ENCODE data around the gene TRIO.

The TRIO gene

GRCh38 chr5:14182761-14183160 is 39.6 kb downstream of the TRIO start:
- H3K9me3 ChIP-seq (ENCODE audit: control insufficient read depth in 2 of 2, low read length in 2 of 2) = no peaks in the 10 kb centered on the region
- H3K9ac ChIP-seq (ENCODE audit: low read depth in 1 of 2, low read length in 2 of 2) = no peak overlapping the region
- no peaks in the 10 kb centered on the region for H3K27me3 ChIP-seq (ENCODE audit: control insufficient read depth in 2 of 2, insufficient read depth in 2 of 2, low read length in 2 of 2)
- H3K4me1 ChIP-seq (ENCODE audit: control insufficient read depth in 2 of 2, insufficient read depth in 2 of 2, low read length in 2 of 2) = peaks cover 12 to 16% of the 10 kb centered on the region in 2 donors
- peak overlapping the region; percentile 41 to 59 for H3K27ac ChIP-seq (ENCODE audit: low read depth in 2 of 2, low read length in 2 of 2)
- no peaks in the 10 kb centered on the region for H3K36me3 ChIP-seq (ENCODE audit: control insufficient read depth in 2 of 2, insufficient read depth in 2 of 2, low read length in 2 of 2)
- no peak overlapping the region for H3K4me3 ChIP-seq (ENCODE audit: low read length in 2 of 2)

GRCh38 chr5:14183187-14183939 is 40.2 kb downstream of the TRIO start:
- peaks cover 12 to 16% of the 10 kb centered on the region in 2 donors for H3K4me1 ChIP-seq (ENCODE audit: control insufficient read depth in 2 of 2, insufficient read depth in 2 of 2, low read length in 2 of 2)

DNA sequence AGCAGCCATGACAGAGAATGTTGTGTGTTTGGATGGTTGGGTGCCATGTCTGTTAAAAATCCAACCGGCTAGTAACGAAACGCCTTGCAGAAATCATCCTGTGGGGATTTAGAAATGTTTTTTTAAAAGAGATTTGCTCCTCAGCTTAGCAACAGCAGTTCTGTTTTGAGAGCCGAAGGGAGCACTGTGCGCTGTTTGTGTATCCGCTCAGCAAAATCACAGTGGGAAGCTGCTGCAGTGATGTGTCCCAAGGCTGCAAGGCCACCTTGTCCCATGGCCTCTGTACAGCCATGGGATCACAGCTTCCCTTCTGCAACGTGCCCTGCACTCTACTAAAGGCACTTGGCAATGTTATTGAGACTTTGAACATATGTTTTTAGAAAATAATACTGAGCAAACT is 40.9 kb downstream of the TRIO start:
- no peaks in the 10 kb centered on the region for H3K9me3 ChIP-seq (ENCODE audit: control insufficient read depth in 2 of 2, low read length in 2 of 2)
- H3K4me3 ChIP-seq (ENCODE audit: low read length in 2 of 2) = no peak overlapping the region
- no peaks in the 10 kb centered on the region for H3K27me3 ChIP-seq (ENCODE audit: control insufficient read depth in 2 of 2, insufficient read depth in 2 of 2, low read length in 2 of 2)
- peak overlapping the region; percentile 59 to 70 for H3K27ac ChIP-seq (ENCODE audit: low read depth in 2 of 2, low read length in 2 of 2)
- H3K36me3 ChIP-seq (ENCODE audit: control insufficient read depth in 2 of 2, insufficient read depth in 2 of 2, low read length in 2 of 2) = no peaks in the 10 kb centered on the region
- no peak overlapping the region for H3K9ac ChIP-seq (ENCODE audit: low read depth in 1 of 2, low read length in 2 of 2)
- H3K4me1 ChIP-seq (ENCODE audit: control insufficient read depth in 2 of 2, insufficient read depth in 2 of 2, low read length in 2 of 2) = peaks cover 12% of the 10 kb centered on the region in 2 donors

More at GRCh38 chr5:14183187-14183939, 40.2 kb downstream of the TRIO start:
- no peak overlapping the region for H3K9ac ChIP-seq (ENCODE audit: low read depth in 1 of 2, low read length in 2 of 2)
- H3K27me3 ChIP-seq (ENCODE audit: control insufficient read depth in 2 of 2, insufficient read depth in 2 of 2, low read length in 2 of 2) = no peaks in the 10 kb centered on the region
- H3K4me3 ChIP-seq (ENCODE audit: low read length in 2 of 2) = no peak overlapping the region
- H3K9me3 ChIP-seq (ENCODE audit: control insufficient read depth in 2 of 2, low read length in 2 of 2) = no peaks in the 10 kb centered on the region
- H3K36me3 ChIP-seq (ENCODE audit: control insufficient read depth in 2 of 2, insufficient read depth in 2 of 2, low read length in 2 of 2) = no peaks in the 10 kb centered on the region
- peak overlapping the region; percentile 59 to 70 for H3K27ac ChIP-seq (ENCODE audit: low read depth in 2 of 2, low read length in 2 of 2)

DNA sequence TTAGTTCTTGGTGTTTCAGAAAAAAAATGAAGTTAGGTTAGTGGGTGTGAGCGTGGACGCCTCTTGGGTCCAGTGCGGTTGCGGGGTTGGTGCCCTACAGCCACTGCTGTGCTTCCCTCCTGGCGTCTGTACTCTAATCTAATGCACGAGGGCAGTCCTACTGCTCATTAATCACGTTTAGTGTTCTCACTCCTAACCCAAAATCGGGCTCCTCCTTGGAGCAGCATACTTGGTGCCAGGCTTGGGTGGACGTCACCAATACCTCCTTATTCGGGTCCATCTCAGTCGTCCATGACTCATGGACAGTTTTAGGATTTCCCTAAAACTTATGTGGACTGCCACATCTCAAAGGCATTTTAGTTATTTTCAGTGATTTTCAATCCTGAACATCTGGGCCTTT is 41.6 kb downstream of the TRIO start:
- H3K4me3 ChIP-seq (ENCODE audit: low read length in 2 of 2) = no peak overlapping the region
- no peaks in the 10 kb centered on the region for H3K9me3 ChIP-seq (ENCODE audit: control insufficient read depth in 2 of 2, low read length in 2 of 2)
- H3K9ac ChIP-seq (ENCODE audit: low read depth in 1 of 2, low read length in 2 of 2) = no peak overlapping the region
- no peaks in the 10 kb centered on the region for H3K36me3 ChIP-seq (ENCODE audit: control insufficient read depth in 2 of 2, insufficient read depth in 2 of 2, low read length in 2 of 2)
- no peaks in the 10 kb centered on the region for H3K27me3 ChIP-seq (ENCODE audit: control insufficient read depth in 2 of 2, insufficient read depth in 2 of 2, low read length in 2 of 2)
- peak overlapping the region; percentile 69 to 70 for H3K27ac ChIP-seq (ENCODE audit: low read depth in 2 of 2, low read length in 2 of 2)
- peaks cover 9 to 13% of the 10 kb centered on the region in 2 donors for H3K4me1 ChIP-seq (ENCODE audit: control insufficient read depth in 2 of 2, insufficient read depth in 2 of 2, low read length in 2 of 2)

DNA sequence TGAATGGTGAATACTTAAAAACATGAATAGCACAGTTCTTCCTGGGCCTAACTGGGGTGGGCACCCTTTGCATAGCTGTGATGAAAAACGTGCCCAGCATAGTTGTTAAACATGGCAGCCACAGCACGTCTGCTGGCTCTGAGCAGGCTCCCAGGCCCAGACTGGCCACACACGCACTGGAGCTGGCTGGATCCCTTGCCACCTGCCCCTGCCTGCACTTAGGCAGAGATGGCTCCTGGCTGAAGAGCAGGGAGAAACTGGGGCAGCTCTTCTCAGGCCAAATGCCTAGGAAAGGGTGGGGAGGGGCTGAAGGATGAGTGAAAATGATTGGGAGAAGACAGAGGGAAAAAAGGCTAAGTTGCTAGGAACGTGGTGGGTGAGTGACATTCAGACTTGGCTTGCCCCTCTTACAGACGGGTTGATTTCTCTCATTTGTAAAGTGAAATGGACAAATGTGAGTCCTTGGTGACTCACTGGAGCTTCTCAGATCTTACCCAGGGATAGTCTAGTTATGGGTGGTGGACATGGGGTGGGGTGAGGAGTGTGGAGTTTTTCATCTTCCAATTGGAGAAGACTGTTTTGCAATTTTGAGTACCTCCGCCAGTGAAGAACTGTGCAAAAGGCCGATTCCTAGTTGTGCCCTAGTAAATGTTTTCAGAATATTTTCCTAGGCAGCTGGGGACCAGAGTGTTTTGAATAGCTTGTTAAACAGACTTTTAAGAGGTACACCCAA is 42.4 kb downstream of the TRIO start:
- Histone ChIP-seq H3K36me3 (ENCODE audit: control insufficient read depth in 2 of 2, insufficient read depth in 2 of 2, low read length in 2 of 2) (no peaks in the 10 kb centered on the region), H3K4me3 (ENCODE audit: low read length in 2 of 2) (no peak overlapping the region), H3K4me1 (ENCODE audit: control insufficient read depth in 2 of 2, insufficient read depth in 2 of 2, low read length in 2 of 2) (peaks cover 9 to 20% of the 10 kb centered on the region in 2 donors), H3K27ac (ENCODE audit: low read depth in 2 of 2, low read length in 2 of 2) (peak overlapping the region; percentile 69 to 70), H3K9ac (ENCODE audit: low read depth in 1 of 2, low read length in 2 of 2) (peak overlapping the region in 1 of 2 donors; percentile 5), H3K9me3 (ENCODE audit: control insufficient read depth in 2 of 2, low read length in 2 of 2) (no peaks in the 10 kb centered on the region), H3K27me3 (ENCODE audit: control insufficient read depth in 2 of 2, insufficient read depth in 2 of 2, low read length in 2 of 2) (no peaks in the 10 kb centered on the region)

GRCh38 chr5:14186059-14186830 is 43.1 kb downstream of the TRIO start:
- no peaks in the 10 kb centered on the region for H3K9me3 ChIP-seq (ENCODE audit: control insufficient read depth in 2 of 2, low read length in 2 of 2)
- H3K27me3 ChIP-seq (ENCODE audit: control insufficient read depth in 2 of 2, insufficient read depth in 2 of 2, low read length in 2 of 2) = no peaks in the 10 kb centered on the region
- H3K36me3 ChIP-seq (ENCODE audit: control insufficient read depth in 2 of 2, insufficient read depth in 2 of 2, low read length in 2 of 2) = no peaks in the 10 kb centered on the region
- no peak overlapping the region for H3K4me3 ChIP-seq (ENCODE audit: low read length in 2 of 2)
- H3K4me1 ChIP-seq (ENCODE audit: control insufficient read depth in 2 of 2, insufficient read depth in 2 of 2, low read length in 2 of 2) = peaks cover 9 to 21% of the 10 kb centered on the region in 2 donors
- H3K9ac ChIP-seq (ENCODE audit: low read depth in 1 of 2, low read length in 2 of 2) = no peak overlapping the region
- H3K27ac ChIP-seq (ENCODE audit: low read depth in 2 of 2, low read length in 2 of 2) = peak overlapping the region; percentile 69 to 70

DNA sequence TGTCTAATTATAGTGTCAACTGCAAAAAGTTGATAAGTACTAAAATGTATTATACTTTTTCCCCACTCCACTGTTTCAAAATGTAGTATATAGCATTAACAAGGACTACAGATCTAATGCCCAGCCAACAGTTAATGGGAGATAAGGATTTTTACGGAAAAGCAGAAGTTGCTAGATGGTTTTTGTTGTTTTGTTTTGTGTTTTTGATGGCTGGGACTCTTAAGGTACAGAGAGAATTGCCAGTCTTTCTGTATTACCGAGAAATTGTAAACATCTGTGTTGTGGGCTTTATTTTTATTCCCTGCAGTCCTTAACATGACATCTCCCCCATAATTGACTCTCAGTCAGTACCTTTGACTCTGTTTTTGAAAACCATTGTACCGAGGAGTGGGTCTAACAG is 44.0 kb downstream of the TRIO start:
- Histone ChIP-seq H3K9ac (ENCODE audit: low read depth in 1 of 2, low read length in 2 of 2) (no peak overlapping the region), H3K27me3 (ENCODE audit: control insufficient read depth in 2 of 2, insufficient read depth in 2 of 2, low read length in 2 of 2) (no peaks in the 10 kb centered on the region), H3K27ac (ENCODE audit: low read depth in 2 of 2, low read length in 2 of 2) (peak overlapping the region in 1 of 2 donors; percentile 4), H3K9me3 (ENCODE audit: control insufficient read depth in 2 of 2, low read length in 2 of 2) (no peaks in the 10 kb centered on the region), H3K36me3 (ENCODE audit: control insufficient read depth in 2 of 2, insufficient read depth in 2 of 2, low read length in 2 of 2) (no peaks in the 10 kb centered on the region), H3K4me3 (ENCODE audit: low read length in 2 of 2) (no peak overlapping the region), H3K4me1 (ENCODE audit: control insufficient read depth in 2 of 2, insufficient read depth in 2 of 2, low read length in 2 of 2) (peaks cover 9 to 21% of the 10 kb centered on the region in 2 donors)

DNA sequence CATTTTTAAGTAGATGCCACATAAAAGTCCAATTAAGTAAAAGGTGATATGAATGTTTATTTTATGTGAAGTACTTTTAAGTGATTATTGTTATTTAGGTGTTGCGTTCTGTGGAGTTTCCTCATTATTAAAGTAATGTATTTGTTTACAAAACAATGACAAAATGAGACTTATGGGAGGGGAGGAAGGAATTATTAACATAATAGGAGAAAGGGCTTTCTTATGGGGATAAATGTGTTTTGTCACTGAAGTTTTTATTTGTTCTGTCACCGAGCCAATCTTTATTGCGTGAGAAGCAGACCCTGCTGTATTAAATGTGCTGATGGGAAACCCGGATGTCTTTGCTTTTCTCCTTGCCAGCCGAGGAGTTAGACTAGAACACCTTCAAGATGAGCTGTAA is 44.5 kb downstream of the TRIO start:
- peaks cover 9 to 21% of the 10 kb centered on the region in 2 donors for H3K4me1 ChIP-seq (ENCODE audit: control insufficient read depth in 2 of 2, insufficient read depth in 2 of 2, low read length in 2 of 2)
- H3K4me3 ChIP-seq (ENCODE audit: low read length in 2 of 2) = no peak overlapping the region
- no peak overlapping the region for H3K27ac ChIP-seq (ENCODE audit: low read depth in 2 of 2, low read length in 2 of 2)
- H3K9ac ChIP-seq (ENCODE audit: low read depth in 1 of 2, low read length in 2 of 2) = no peak overlapping the region
- H3K9me3 ChIP-seq (ENCODE audit: control insufficient read depth in 2 of 2, low read length in 2 of 2) = no peaks in the 10 kb centered on the region
- H3K36me3 ChIP-seq (ENCODE audit: control insufficient read depth in 2 of 2, insufficient read depth in 2 of 2, low read length in 2 of 2) = no peaks in the 10 kb centered on the region
- H3K27me3 ChIP-seq (ENCODE audit: control insufficient read depth in 2 of 2, insufficient read depth in 2 of 2, low read length in 2 of 2) = no peaks in the 10 kb centered on the region

DNA sequence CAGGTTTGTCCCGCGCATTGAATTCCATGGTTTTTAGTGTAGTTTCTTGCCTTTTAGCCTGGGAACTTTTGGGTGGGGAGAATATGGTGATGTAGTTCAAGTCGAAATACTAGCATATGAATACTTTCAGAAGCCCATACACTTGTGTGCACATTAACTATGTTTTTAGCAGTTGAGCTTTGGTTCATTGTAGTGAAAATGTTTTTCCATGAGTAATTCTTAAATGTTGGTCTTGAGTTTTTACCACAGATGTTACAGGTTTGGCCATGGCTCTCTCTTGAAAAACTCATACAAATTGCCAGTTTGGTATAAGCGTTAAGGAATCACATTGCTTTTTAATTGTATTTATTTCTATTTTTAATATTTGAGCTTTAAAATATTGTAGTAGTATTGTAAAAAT is 45.6 kb downstream of the TRIO start:
- H3K27me3 ChIP-seq (ENCODE audit: control insufficient read depth in 2 of 2, insufficient read depth in 2 of 2, low read length in 2 of 2) = no peaks in the 10 kb centered on the region
- no peak overlapping the region for H3K27ac ChIP-seq (ENCODE audit: low read depth in 2 of 2, low read length in 2 of 2)
- no peak overlapping the region for H3K9ac ChIP-seq (ENCODE audit: low read depth in 1 of 2, low read length in 2 of 2)
- H3K4me1 ChIP-seq (ENCODE audit: control insufficient read depth in 2 of 2, insufficient read depth in 2 of 2, low read length in 2 of 2) = peaks cover 9 to 16% of the 10 kb centered on the region in 2 donors
- no peak overlapping the region for H3K4me3 ChIP-seq (ENCODE audit: low read length in 2 of 2)
- H3K9me3 ChIP-seq (ENCODE audit: control insufficient read depth in 2 of 2, low read length in 2 of 2) = no peaks in the 10 kb centered on the region
- no peaks in the 10 kb centered on the region for H3K36me3 ChIP-seq (ENCODE audit: control insufficient read depth in 2 of 2, insufficient read depth in 2 of 2, low read length in 2 of 2)

GRCh38 chr5:14189680-14190079 is 46.5 kb downstream of the TRIO start:
- Histone ChIP-seq H3K36me3 (ENCODE audit: control insufficient read depth in 2 of 2, insufficient read depth in 2 of 2, low read length in 2 of 2) (no peaks in the 10 kb centered on the region), H3K9me3 (ENCODE audit: control insufficient read depth in 2 of 2, low read length in 2 of 2) (no peaks in the 10 kb centered on the region), H3K4me3 (ENCODE audit: low read length in 2 of 2) (no peak overlapping the region), H3K9ac (ENCODE audit: low read depth in 1 of 2, low read length in 2 of 2) (no peak overlapping the region), H3K27me3 (ENCODE audit: control insufficient read depth in 2 of 2, insufficient read depth in 2 of 2, low read length in 2 of 2) (no peaks in the 10 kb centered on the region), H3K4me1 (ENCODE audit: control insufficient read depth in 2 of 2, insufficient read depth in 2 of 2, low read length in 2 of 2) (peaks cover 6 to 16% of the 10 kb centered on the region in 2 donors), H3K27ac (ENCODE audit: low read depth in 2 of 2, low read length in 2 of 2) (peak overlapping the region; percentile 3 to 46)
